Activated CD8-positive, alpha-beta memory T cell treated with anti-CD3 and anti-CD28 coated beads, Interleukin-2, amount 50 U/mL, for 1 hour (primary cell): ENCODE results near the gene PPP3R1.
"Not testable (repeated sequence)": the region's sequence is repeated elsewhere in the genome, so short reads cannot be mapped to it uniquely, and the experiment has no call there.

Experiments
- DNase-seq: peaks from one replicate; pipeline ENCODE4 v3.0.0-alpha.2; 2020; ENCODE audit errors: extremely low read depth

PPP3R1 gene

GRCh38 chr2:68188831-68189230 is 63.5 kb downstream of the PPP3R1 start:
- DNase-seq, result no peak

- DNase-seq, result no peak
Measured at GRCh38 chr2:68187329-68187728, 65.0 kb downstream of the PPP3R1 start.

- DNase-seq, result no peak
Measured at GRCh38 chr2:68185541-68186164, 66.7 kb downstream of the PPP3R1 start.

GRCh38 chr2:68182902-68183301 is 69.4 kb downstream of the PPP3R1 start:
- DNase-seq, result no peak

- no peak for DNase-seq
Measured at GRCh38 chr2:68178954-68179627, 73.2 kb downstream of the PPP3R1 start.

GRCh38 chr2:68178432-68178831 is 73.9 kb downstream of the PPP3R1 start:
- DNase-seq, result no peak

- no peak for DNase-seq
Measured at GRCh38 chr2:68177541-68177940, 74.8 kb downstream of the PPP3R1 start.

GRCh38 chr2:68176657-68177056 is 75.7 kb downstream of the PPP3R1 start:
- DNase-seq, result no peak

GRCh38 chr2:68175210-68175609 is 77.1 kb downstream of the PPP3R1 start:
- DNase-seq, result not testable (repeated sequence)

- no peak for DNase-seq
Measured at GRCh38 chr2:68172990-68173700, 79.2 kb downstream of the PPP3R1 start.

GRCh38 chr2:68172521-68172920 is 79.8 kb downstream of the PPP3R1 start:
- DNase-seq, result no peak

- DNase-seq, result no peak
Measured at GRCh38 chr2:68171684-68172083, 80.6 kb downstream of the PPP3R1 start.

- no peak for DNase-seq
Measured at GRCh38 chr2:68171146-68171545, 81.2 kb downstream of the PPP3R1 start.

GRCh38 chr2:68169308-68169707 is 83.0 kb downstream of the PPP3R1 start:
- DNase-seq, result no peak

GRCh38 chr2:68167186-68167585 is 85.1 kb downstream of the PPP3R1 start:
- no peak for DNase-seq

GRCh38 chr2:68163641-68164040 is 88.7 kb downstream of the PPP3R1 start:
- DNase-seq, result no peak

- no peak for DNase-seq
Measured at GRCh38 chr2:68158134-68158447, 94.2 kb downstream of the PPP3R1 start.

- DNase-seq, result peak; percentile 95
Measured at GRCh38 chr2:68157402-68158133, 94.8 kb downstream of the PPP3R1 start, which contains the start of gene PNO1. TSS of gene PNO1 (plus strand) at chr2:68157888. CDS start at chr2:68157935, 47 bp downstream.

GRCh38 chr2:68157002-68157401 is 95.3 kb downstream of the PPP3R1 start:
- DNase-seq, result no peak

- DNase-seq, result no peak
Measured at GRCh38 chr2:68156419-68156818, 95.9 kb downstream of the PPP3R1 start.

GRCh38 chr2:68155618-68156017 is 96.7 kb downstream of the PPP3R1 start:
- no peak for DNase-seq

GRCh38 chr2:68152681-68153347 is 99.5 kb downstream of the PPP3R1 start:
- no peak for DNase-seq
